Raji (cell line): ENCODE measurements around the gene FRMD4B.

Experiments used
- POLR2A ChIP-seq: IDR thresholded peaks from 2 replicates; pipeline ENCODE4 v1.6.1; 2011; ENCODE audit warnings: low read depth, low read length, control low read depth; ENCODE audit not compliant: insufficient read depth

FRMD4B gene

GRCh38 chr3:69384326-69384725 is 1.6 kb downstream of the FRMD4B start:
- TF ChIP-seq POLR2A = no peak

GRCh38 chr3:69379661-69380060 is 6.2 kb downstream of the FRMD4B start:
- TF ChIP-seq POLR2A = no peak

- TF ChIP-seq POLR2A = no peak
Measured at GRCh38 chr3:69378112-69378802, 7.6 kb downstream of the FRMD4B start.

- TF ChIP-seq POLR2A = no peak
Measured at GRCh38 chr3:69377262-69377661, 8.6 kb downstream of the FRMD4B start.

- no peak for TF ChIP-seq POLR2A
Measured at GRCh38 chr3:69376731-69377130, 9.2 kb downstream of the FRMD4B start.

- TF ChIP-seq POLR2A = no peak
Measured at GRCh38 chr3:69371816-69372215, 14.1 kb downstream of the FRMD4B start.

GRCh38 chr3:69370901-69371301 is 15.0 kb downstream of the FRMD4B start:
- no peak for TF ChIP-seq POLR2A

- no peak for TF ChIP-seq POLR2A
Measured at GRCh38 chr3:69370156-69370883, 15.6 kb downstream of the FRMD4B start.

- TF ChIP-seq POLR2A = no peak
Measured at GRCh38 chr3:69368129-69368741, 17.7 kb downstream of the FRMD4B start.

GRCh38 chr3:69367586-69367985 is 18.3 kb downstream of the FRMD4B start:
- TF ChIP-seq POLR2A = no peak

GRCh38 chr3:69364354-69364753 is 21.5 kb downstream of the FRMD4B start:
- TF ChIP-seq POLR2A = no peak

- no peak for TF ChIP-seq POLR2A
Measured at GRCh38 chr3:69360690-69361089, 25.2 kb downstream of the FRMD4B start.

- TF ChIP-seq POLR2A = no peak
Measured at GRCh38 chr3:69359916-69360315, 26.0 kb downstream of the FRMD4B start.

GRCh38 chr3:69359339-69359893 is 26.5 kb downstream of the FRMD4B start:
- no peak for TF ChIP-seq POLR2A

- no peak for TF ChIP-seq POLR2A
Measured at GRCh38 chr3:69357196-69357595, 28.7 kb downstream of the FRMD4B start.

- no peak for TF ChIP-seq POLR2A
Measured at GRCh38 chr3:69354948-69355347, 30.9 kb downstream of the FRMD4B start.
